HEK293 (cell line): ENCODE measurements around the gene CCDC110.

Source experiments
- ATF2 ChIP-seq: fragments of 450-650 bp; formaldehyde crosslinking; IDR thresholded peaks from 2 replicates; pipeline ENCODE4 v1.5.1; 2016; ENCODE audit warnings: missing biosample characterization, missing genetic modification characterization, low read depth
- BCL6B ChIP-seq: fragments of 450-650 bp; formaldehyde crosslinking; IDR thresholded peaks from 2 replicates; pipeline ENCODE4 v1.5.1; 2017; ENCODE audit warnings: missing biosample characterization, missing genetic modification characterization
- FEZF1 ChIP-seq: fragments of 450-650 bp; formaldehyde crosslinking; IDR thresholded peaks from 2 replicates; pipeline ENCODE4 v1.5.1; 2016; ENCODE audit warnings: missing biosample characterization, missing genetic modification characterization
- GFI1B ChIP-seq: fragments of 450-650 bp; formaldehyde crosslinking; IDR thresholded peaks from 2 replicates; pipeline ENCODE4 v1.5.1; 2016; ENCODE audit warnings: missing biosample characterization, missing genetic modification characterization
- GLIS2 ChIP-seq: fragments of 450-650 bp; formaldehyde crosslinking; IDR thresholded peaks from 2 replicates; pipeline ENCODE4 v1.5.1; 2016; ENCODE audit warnings: missing biosample characterization, missing genetic modification characterization
- HOXA7 ChIP-seq: sonication (generic); formaldehyde crosslinking; IDR thresholded peaks from 2 replicates; pipeline ENCODE4 v1.8.1; 2022; ENCODE audit warnings: missing genetic modification reagents, borderline replicate concordance
- IKZF3 ChIP-seq: fragments of 450-650 bp; IDR thresholded peaks from 2 replicates; pipeline ENCODE4 v1.5.0; 2018; ENCODE audit warnings: missing biosample characterization, mild to moderate bottlenecking, missing genetic modification characterization, moderate library complexity
- KLF7 ChIP-seq: fragments of 450-650 bp; formaldehyde crosslinking; IDR thresholded peaks from 2 replicates; pipeline ENCODE4 v1.5.1; 2016; ENCODE audit warnings: missing biosample characterization, missing genetic modification characterization, borderline replicate concordance
- KLF8 ChIP-seq: fragments of 450-650 bp; formaldehyde crosslinking; IDR thresholded peaks from 2 replicates; pipeline ENCODE4 v1.5.1; 2016; ENCODE audit warnings: missing biosample characterization, missing genetic modification characterization
- OSR2 ChIP-seq: fragments of 450-650 bp; formaldehyde crosslinking; IDR thresholded peaks from 2 replicates; pipeline ENCODE4 v1.5.1; 2016; ENCODE audit warnings: missing biosample characterization, missing genetic modification characterization
- SETDB1 ChIP-seq: IDR thresholded peaks from one replicate; pipeline ENCODE4 v1.6.1; 2017; ENCODE audit warnings: mild to moderate bottlenecking, low read length, moderate library complexity, mixed read lengths; ENCODE audit not compliant: insufficient read length
- ZBTB21 ChIP-seq: fragments of 450-650 bp; formaldehyde crosslinking; IDR thresholded peaks from 2 replicates; pipeline ENCODE4 v1.5.1; 2017; ENCODE audit warnings: missing biosample characterization, missing genetic modification characterization
- ZNF112 ChIP-seq: fragments of 450-650 bp; formaldehyde crosslinking; IDR thresholded peaks from 2 replicates; pipeline ENCODE4 v1.5.0; 2017; ENCODE audit warnings: missing biosample characterization, missing genetic modification characterization
- ZNF133 ChIP-seq: fragments of 450-650 bp; formaldehyde crosslinking; IDR thresholded peaks from 2 replicates; pipeline ENCODE4 v1.5.1; 2016; ENCODE audit warnings: missing biosample characterization, missing genetic modification characterization
- ZNF140 ChIP-seq: fragments of 450-650 bp; formaldehyde crosslinking; IDR thresholded peaks from 2 replicates; pipeline ENCODE4 v1.5.1; 2016; ENCODE audit warnings: missing biosample characterization, missing genetic modification characterization
- ZNF169 ChIP-seq: fragments of 450-650 bp; formaldehyde crosslinking; IDR thresholded peaks from 2 replicates; pipeline ENCODE4 v1.5.1; 2016; ENCODE audit warnings: missing biosample characterization, missing genetic modification characterization
- ZNF214 ChIP-seq: fragments of 450-650 bp; formaldehyde crosslinking; IDR thresholded peaks from 2 replicates; pipeline ENCODE4 v1.5.1; 2017; ENCODE audit warnings: missing biosample characterization, mild to moderate bottlenecking, missing genetic modification characterization, borderline replicate concordance
- ZNF221 ChIP-seq: fragments of 450-650 bp; formaldehyde crosslinking; IDR thresholded peaks from 2 replicates; pipeline ENCODE4 v1.5.1; 2017; ENCODE audit warnings: missing biosample characterization, missing genetic modification characterization, borderline replicate concordance
- ZNF239 ChIP-seq: fragments of 450-650 bp; formaldehyde crosslinking; IDR thresholded peaks from 2 replicates; pipeline ENCODE4 v1.5.1; 2016; ENCODE audit warnings: missing biosample characterization, missing genetic modification characterization
- ZNF26 ChIP-seq: fragments of 450-650 bp; formaldehyde crosslinking; IDR thresholded peaks from 2 replicates; pipeline ENCODE4 v1.5.1; 2016; ENCODE audit warnings: missing biosample characterization, missing genetic modification characterization
- ZNF274 ChIP-seq, 2 experiments: fragments of 200-500 bp in 1 of 2; fragments of 450-650 bp in 1 of 2; sonication (Bioruptor generic) in 1 of 2; formaldehyde crosslinking in 1 of 2; IDR thresholded peaks; 2 replicates each; pipeline versions ENCODE4 v1.5.1 to v1.6.1; 2014 to 2016; ENCODE audit warnings: borderline replicate concordance in 1 of 2, inconsistent platforms in 1 of 2, low read length in 1 of 2, missing biosample characterization in 1 of 2, missing genetic modification characterization in 1 of 2
- ZNF324 ChIP-seq: fragments of 450-650 bp; formaldehyde crosslinking; IDR thresholded peaks from 2 replicates; pipeline ENCODE4 v1.5.1; 2016; ENCODE audit warnings: missing biosample characterization, missing genetic modification characterization
- ZNF416 ChIP-seq: fragments of 450-650 bp; formaldehyde crosslinking; IDR thresholded peaks from 2 replicates; pipeline ENCODE4 v1.5.1; 2016; ENCODE audit warnings: missing biosample characterization, missing genetic modification characterization
- ZNF423 ChIP-seq: fragments of 450-650 bp; formaldehyde crosslinking; IDR thresholded peaks from 2 replicates; pipeline ENCODE4 v1.5.1; 2016; ENCODE audit warnings: missing biosample characterization, missing genetic modification characterization
- ZNF510 ChIP-seq: fragments of 450-650 bp; formaldehyde crosslinking; IDR thresholded peaks from 2 replicates; pipeline ENCODE4 v1.5.1; 2018; ENCODE audit warnings: mild to moderate bottlenecking, missing genetic modification characterization, missing biosample characterization; ENCODE audit not compliant: insufficient replicate concordance
- ZNF530 ChIP-seq: fragments of 450-650 bp; formaldehyde crosslinking; IDR thresholded peaks from 2 replicates; pipeline ENCODE4 v1.5.1; 2016; ENCODE audit warnings: low read depth, missing biosample characterization, missing genetic modification characterization
- ZNF549 ChIP-seq: fragments of 450-650 bp; IDR thresholded peaks from 2 replicates; pipeline ENCODE4 v1.5.1; 2018; ENCODE audit warnings: missing biosample characterization, missing genetic modification characterization, mild to moderate bottlenecking, inconsistent platforms, moderate library complexity
- ZNF558 ChIP-seq: fragments of 450-650 bp; formaldehyde crosslinking; IDR thresholded peaks from 2 replicates; pipeline ENCODE4 v1.5.1; 2016; ENCODE audit warnings: missing biosample characterization, missing genetic modification characterization
- ZNF629 ChIP-seq: fragments of 450-650 bp; formaldehyde crosslinking; IDR thresholded peaks from 2 replicates; pipeline ENCODE4 v1.5.1; 2017; ENCODE audit warnings: missing biosample characterization, missing genetic modification characterization
- ZNF692 ChIP-seq: fragments of 450-650 bp; formaldehyde crosslinking; IDR thresholded peaks from 2 replicates; pipeline ENCODE4 v1.5.1; 2016; ENCODE audit warnings: missing biosample characterization, missing genetic modification characterization
- ZNF704 ChIP-seq: fragments of 450-650 bp; formaldehyde crosslinking; IDR thresholded peaks from 2 replicates; pipeline ENCODE4 v1.5.1; 2016; ENCODE audit warnings: missing biosample characterization, missing genetic modification characterization
- ZNF830 ChIP-seq: fragments of 450-650 bp; IDR thresholded peaks from 2 replicates; pipeline ENCODE4 v1.5.0; 2018; ENCODE audit warnings: missing biosample characterization, missing genetic modification characterization, low read depth, mild to moderate bottlenecking, moderate library complexity
- ZXDB ChIP-seq: fragments of 450-650 bp; formaldehyde crosslinking; IDR thresholded peaks from 2 replicates; pipeline ENCODE4 v1.5.1; 2016; ENCODE audit warnings: missing biosample characterization, missing genetic modification characterization

CCDC110 gene

GRCh38 chr4:185395956-185396723 lies 75.4 kb downstream of the CCDC110 start (continued):
- TF ChIP-seq ZNF549 (tag by site-specific recombination) (no peak), ZNF324 (tag by site-specific recombination) (no peak; the same call in 1 of the 2 replicates), KLF7 (tag by site-specific recombination) (no peak; the same call in 1 of the 2 replicates), ZNF423 (tag by site-specific recombination) (no peak), ZBTB21 (tag by site-specific recombination) (peak; percentile 95; the same call in 1 of the 2 replicates), ZNF26 (tag by site-specific recombination) (no peak), ZNF112 (no peak), HOXA7 (no peak), ATF2 (tag by site-specific recombination) (peak; percentile 3), ZNF169 (tag by site-specific recombination) (no peak), IKZF3 (tag by site-specific recombination) (peak; percentile 59; the same call in 1 of the 2 replicates), GFI1B (tag by site-specific recombination) (no peak), ZNF221 (no peak), ZNF704 (no peak), ZNF692 (tag by site-specific recombination) (peak; percentile 29; the same call in 1 of the 2 replicates), FEZF1 (tag by site-specific recombination) (no peak), ZNF558 (tag by site-specific recombination) (no peak), ZNF629 (tag by site-specific recombination) (peak; percentile 99), ZXDB (tag by site-specific recombination) (peak; percentile 67), ZNF530 (tag by site-specific recombination) (no peak), ZNF510 (tag by site-specific recombination) (no peak), SETDB1 (no peak), ZNF239 (tag by site-specific recombination) (no peak), ZNF133 (tag by site-specific recombination) (no peak), ZNF140 (tag by site-specific recombination) (no peak), ZNF214 (tag by site-specific recombination) (no peak), ZNF416 (tag by site-specific recombination) (no peak), ZNF830 (tag by site-specific recombination) (no peak), GLIS2 (peak; percentile 76; the same call in 1 of the 2 replicates), OSR2 (peak; percentile 62), KLF8 (tag by site-specific recombination) (peak; percentile 53; the same call in 1 of the 2 replicates), ZNF274 (IDR thresholded peaks at IDR 0.05; ENCODE audit: low read length) (no peak), ZNF274 (tag by site-specific recombination; IDR thresholded peaks at IDR 0.05; ENCODE audit: borderline replicate concordance) (no peak), BCL6B (tag by site-specific recombination) (no peak; the same call in 1 of the 2 replicates)
